Liver (tissue), 3 donors: ENCODE data around the gene FEM1C.

Experiments
- CTCF ChIP-seq: fragments of 150-350 bp; IDR thresholded peaks from 2 replicates; pipeline ENCODE4 v1.5.1; 2017; ENCODE audit warnings: improper control_type of control experiment, low read depth, low read length; ENCODE audit not compliant: missing input control
- EGR1 ChIP-seq, 2 donors: IDR thresholded peaks; 2 replicates each; pipeline ENCODE4 v1.6.1; 2016 to 2018; ENCODE audit warnings: antibody characterized with exemption in 2 of 2, low read depth in 2 of 2
- MAX ChIP-seq: IDR thresholded peaks from 2 replicates; pipeline ENCODE4 v1.6.1; 2016; ENCODE audit warnings: antibody characterized with exemption
- donor health status: healthy.
- donor health status: healthy.

GRCh38 chr5:115471345-115472063, 73.1 kb downstream of the FEM1C start:
- no peak for TF ChIP-seq CTCF
- TF ChIP-seq MAX: no peak
- no peak for TF ChIP-seq EGR1 (IDR thresholded peaks at IDR 0.05; ENCODE audit: low read depth in 2 of 2)
